Activated T-helper 1 cell treated with anti-CD3 and anti-CD28 coated beads, Interleukin-12 subunit alpha, Interleukin-12 subunit beta, Interleukin-2, Interleukin-4 antibody, amounts not matched to agents 30 ng/mL and 10 ng/mL and 1 ng/mL, durations not matched to agents 14 hours and 24 hours and 36 hours (primary cell): ENCODE measurements around the gene PPFIBP2. TPM values are rescaled to one million over a fixed set of nuclear protein-coding genes. Genes with fewer than 3 reads are reported as not detected.

Experiments
- DNase-seq: peaks from one replicate; pipeline ENCODE4 v3.0.0; 2021; ENCODE audit warnings: low spot score
- H3K27ac Mint-ChIP-seq: one replicate; pipeline ENCODE4 v1.8.0; 2021; ENCODE audit warnings: mild to moderate bottlenecking, mixed read lengths
- H3K27me3 Mint-ChIP-seq: one replicate; pipeline ENCODE4 v1.8.0; 2022; ENCODE audit warnings: mild to moderate bottlenecking, moderate library complexity, mixed read lengths; ENCODE audit not compliant: insufficient read depth
- H3K36me3 Mint-ChIP-seq: one replicate; pipeline ENCODE4 v1.8.0; 2021; ENCODE audit warnings: low read depth, mixed read lengths
- H3K4me1 Mint-ChIP-seq: one replicate; pipeline ENCODE4 v1.8.0; 2021; ENCODE audit warnings: low read depth, mixed read lengths
- H3K4me3 Mint-ChIP-seq: one replicate; pipeline ENCODE4 v1.8.0; 2021; ENCODE audit warnings: mild to moderate bottlenecking, moderate library complexity, mixed read lengths
- H3K9me3 Mint-ChIP-seq: one replicate; pipeline ENCODE4 v1.8.0; 2021; ENCODE audit warnings: mixed read lengths
- intact Hi-C: fragments of 100-400 bp; cut with micrococcal nuclease; formaldehyde crosslinking; loops from one replicate; pipeline ENCODE4 v1.15.1; 2024
- total RNA-seq: library from RNA; stranded (reverse); gene quantifications from 2 replicates; pipeline ENCODE4 v1.2.3, GENCODE V29; 2022

The PPFIBP2 gene
- total RNA-seq, 1 donor from 2014 or later: 0.62 TPM

- H3K36me3 Mint-ChIP-seq: no peaks in the 10 kb centered on the region
- no peak overlapping the region for H3K4me3 Mint-ChIP-seq
- DNase-seq: no peak
- no peaks in the 10 kb centered on the region for H3K9me3 Mint-ChIP-seq
- H3K4me1 Mint-ChIP-seq: peaks cover 11% of the 10 kb centered on the region
- H3K27me3 Mint-ChIP-seq: peaks cover 3% of the 10 kb centered on the region
- intact Hi-C loops: no loop called here
- H3K27ac Mint-ChIP-seq: no peak overlapping the region
These were observed 83.2 kb downstream of the PPFIBP2 start for GRCh38 chr11:7596975-7597391.

DNA sequence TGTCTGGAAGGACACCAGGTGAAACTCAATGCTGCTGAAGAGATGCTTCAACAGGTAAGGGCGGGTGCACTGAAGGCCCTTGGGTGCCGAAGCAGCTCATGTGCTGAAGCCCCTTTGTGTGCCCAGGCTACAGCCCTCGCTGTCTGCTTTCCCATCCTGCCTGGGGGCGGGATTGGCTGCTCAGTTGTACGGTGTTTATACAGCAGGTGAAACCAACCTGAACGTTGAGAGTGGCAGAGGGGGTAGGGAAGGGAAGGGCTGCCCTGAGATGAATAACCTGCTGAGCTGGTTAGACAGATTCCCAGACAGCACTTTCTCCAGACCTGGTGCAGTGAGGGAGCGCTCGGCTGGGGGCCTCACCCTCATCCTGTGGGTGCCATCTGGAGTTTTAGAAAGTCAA lies 83.8 kb downstream of the PPFIBP2 start:
- Mint-ChIP-seq H3K9me3 (no peaks in the 10 kb centered on the region), H3K4me3 (no peak overlapping the region), H3K27me3 (peaks cover 3% of the 10 kb centered on the region), H3K4me1 (peaks cover 5% of the 10 kb centered on the region), H3K27ac (no peak overlapping the region), H3K36me3 (no peaks in the 10 kb centered on the region)
- DNase-seq: no peak
- intact Hi-C loops: no loop called here

- no peak for DNase-seq
- Mint-ChIP-seq H3K4me1 (no peaks in the 10 kb centered on the region), H3K27me3 (no peaks in the 10 kb centered on the region), H3K4me3 (no peak overlapping the region), H3K36me3 (no peaks in the 10 kb centered on the region), H3K9me3 (no peaks in the 10 kb centered on the region), H3K27ac (no peak overlapping the region)
- intact Hi-C loops: no loop called here
These were observed 85.4 kb downstream of the PPFIBP2 start for GRCh38 chr11:7599209-7599608.

- Mint-ChIP-seq H3K27me3 (no peaks in the 10 kb centered on the region), H3K9me3 (no peaks in the 10 kb centered on the region), H3K4me1 (no peaks in the 10 kb centered on the region), H3K36me3 (no peaks in the 10 kb centered on the region), H3K27ac (no peak overlapping the region), H3K4me3 (no peak overlapping the region)
- intact Hi-C loops: no loop called here
- no peak for DNase-seq
These were observed 86.5 kb downstream of the PPFIBP2 start for GRCh38 chr11:7600205-7600775.

DNA sequence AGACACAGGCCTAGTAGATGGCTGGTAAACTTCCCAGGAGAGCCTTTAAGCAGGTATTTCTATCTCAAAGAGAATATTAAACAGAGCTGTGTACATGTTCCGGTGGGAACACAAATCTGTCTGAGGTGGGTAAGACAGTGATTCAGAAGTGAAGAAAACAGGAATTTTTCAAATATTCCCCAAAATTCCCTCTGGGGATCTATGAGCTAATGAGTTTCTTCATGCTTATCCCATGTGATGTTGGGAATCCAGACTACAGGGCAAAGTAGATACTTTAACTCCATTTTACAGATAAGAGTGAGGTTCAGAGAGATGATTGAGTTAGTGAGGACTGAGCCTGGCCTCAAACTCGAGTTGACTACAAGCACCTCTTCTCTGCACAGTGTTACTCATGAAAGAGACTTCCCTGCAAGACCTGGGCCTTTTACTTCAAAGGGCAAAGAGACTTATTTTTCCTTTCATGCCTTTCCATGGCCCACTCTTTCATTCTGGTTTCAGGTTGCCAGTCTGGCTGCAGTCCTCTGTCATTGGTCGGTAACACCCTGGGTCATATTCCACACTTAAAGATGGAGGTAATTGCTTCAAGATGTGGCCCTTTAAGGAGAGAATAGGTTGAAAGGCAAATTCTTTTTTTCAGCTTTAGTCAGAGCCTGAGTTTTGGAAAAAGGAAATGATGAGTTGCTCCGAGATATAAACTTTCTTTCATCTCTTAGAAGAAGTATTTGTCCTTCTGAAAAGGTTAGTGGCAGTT lies 89.4 kb downstream of the PPFIBP2 start:
- intact Hi-C loops: no loop called here
- H3K9me3 Mint-ChIP-seq: no peaks in the 10 kb centered on the region
- no peak for DNase-seq
- no peak overlapping the region for H3K27ac Mint-ChIP-seq
- H3K36me3 Mint-ChIP-seq: no peaks in the 10 kb centered on the region
- no peaks in the 10 kb centered on the region for H3K4me1 Mint-ChIP-seq
- no peaks in the 10 kb centered on the region for H3K27me3 Mint-ChIP-seq
- H3K4me3 Mint-ChIP-seq: no peak overlapping the region

- Mint-ChIP-seq H3K9me3 (no peaks in the 10 kb centered on the region), H3K27me3 (no peaks in the 10 kb centered on the region), H3K27ac (no peak overlapping the region), H3K4me3 (no peak overlapping the region), H3K36me3 (no peaks in the 10 kb centered on the region), H3K4me1 (no peaks in the 10 kb centered on the region)
- DNase-seq: no peak
- intact Hi-C loops: no loop called here
These were observed 90.6 kb downstream of the PPFIBP2 start for GRCh38 chr11:7604331-7604955.

DNA sequence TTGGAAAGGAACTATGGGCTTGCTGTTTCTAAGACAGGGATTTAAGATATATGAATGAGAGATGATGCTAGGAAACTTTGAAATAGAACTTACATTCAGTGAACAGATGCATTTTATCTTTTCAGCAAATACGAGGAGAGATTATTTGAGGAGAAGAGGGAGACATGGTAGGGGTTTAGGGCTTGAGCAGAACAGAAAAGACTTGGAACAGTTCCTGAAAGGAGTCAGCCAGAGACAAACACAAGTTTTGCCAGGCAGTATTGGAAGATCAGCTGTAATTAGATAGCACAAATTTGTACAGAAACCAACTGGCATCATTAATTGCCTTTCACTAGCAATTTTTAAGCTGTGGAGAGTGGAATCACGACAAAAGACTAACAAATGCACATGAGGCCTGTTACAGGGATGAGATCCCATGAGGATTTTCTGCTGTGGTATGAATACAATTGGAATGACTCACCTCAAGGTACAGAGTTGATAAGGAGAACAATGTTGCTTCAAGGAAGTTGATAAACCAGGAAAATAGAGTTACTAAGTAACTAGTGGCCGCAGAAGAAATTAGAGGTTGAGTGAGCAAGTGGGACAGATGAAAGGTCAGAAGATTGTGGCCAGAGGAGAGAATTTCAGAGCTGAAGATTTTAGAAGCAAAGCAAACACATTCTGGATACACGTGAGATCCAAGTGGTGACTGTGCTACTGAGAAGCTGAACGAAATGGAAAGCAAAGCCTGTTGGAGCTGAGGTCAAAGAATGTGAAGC lies 91.6 kb downstream of the PPFIBP2 start:
- Mint-ChIP-seq H3K27me3 (no peaks in the 10 kb centered on the region), H3K4me1 (no peaks in the 10 kb centered on the region), H3K36me3 (no peaks in the 10 kb centered on the region), H3K9me3 (no peaks in the 10 kb centered on the region), H3K27ac (no peak overlapping the region), H3K4me3 (no peak overlapping the region)
- intact Hi-C loops: no loop called here
- DNase-seq: no peak

- Mint-ChIP-seq H3K4me1 (no peaks in the 10 kb centered on the region), H3K27ac (no peak overlapping the region), H3K36me3 (no peaks in the 10 kb centered on the region), H3K27me3 (no peaks in the 10 kb centered on the region), H3K9me3 (no peaks in the 10 kb centered on the region), H3K4me3 (no peak overlapping the region)
- no peak for DNase-seq
- intact Hi-C loops: no loop called here
These were observed 92.7 kb downstream of the PPFIBP2 start for GRCh38 chr11:7606496-7606895.

DNA sequence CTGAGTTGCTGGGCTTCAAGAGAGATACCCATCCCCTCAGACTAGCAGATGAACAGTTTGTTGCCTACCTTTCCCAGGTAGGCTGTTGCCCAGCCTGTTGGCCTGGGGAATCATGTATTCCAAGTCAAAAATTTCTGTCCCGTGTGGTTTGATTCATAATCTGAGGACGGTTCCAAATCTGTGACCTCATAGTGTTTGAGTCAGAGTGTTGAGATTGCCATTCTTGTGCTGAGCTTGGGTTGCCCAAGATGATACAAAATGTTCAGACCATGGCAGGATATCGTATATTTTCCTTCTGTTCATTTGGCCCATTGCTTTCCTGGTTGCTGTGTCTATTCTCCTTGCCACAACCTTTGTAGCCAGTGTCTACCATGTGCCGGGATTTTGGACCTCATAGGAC lies 95.2 kb downstream of the PPFIBP2 start:
- Mint-ChIP-seq H3K4me3 (no peak overlapping the region), H3K36me3 (no peaks in the 10 kb centered on the region), H3K4me1 (no peaks in the 10 kb centered on the region), H3K27ac (no peak overlapping the region), H3K27me3 (peaks cover 2% of the 10 kb centered on the region), H3K9me3 (no peaks in the 10 kb centered on the region)
- DNase-seq: no peak
- intact Hi-C loops: no loop called here

- no peaks in the 10 kb centered on the region for H3K4me1 Mint-ChIP-seq
- H3K27ac Mint-ChIP-seq: no peak overlapping the region
- H3K4me3 Mint-ChIP-seq: no peak overlapping the region
- H3K9me3 Mint-ChIP-seq: no peaks in the 10 kb centered on the region
- no peaks in the 10 kb centered on the region for H3K36me3 Mint-ChIP-seq
- H3K27me3 Mint-ChIP-seq: peaks cover 2% of the 10 kb centered on the region
- no peak for DNase-seq
- intact Hi-C loops: no loop called here
These were observed 95.7 kb downstream of the PPFIBP2 start for GRCh38 chr11:7609521-7609920.

GRCh38 chr11:7610393-7610792 lies 96.6 kb downstream of the PPFIBP2 start:
- intact Hi-C loops: no loop called here
- H3K4me1 Mint-ChIP-seq: no peaks in the 10 kb centered on the region
- no peak for DNase-seq
- H3K36me3 Mint-ChIP-seq: no peaks in the 10 kb centered on the region
- H3K27ac Mint-ChIP-seq: no peak overlapping the region
- peaks cover 2% of the 10 kb centered on the region for H3K27me3 Mint-ChIP-seq
- H3K9me3 Mint-ChIP-seq: no peaks in the 10 kb centered on the region
- H3K4me3 Mint-ChIP-seq: no peak overlapping the region

DNA sequence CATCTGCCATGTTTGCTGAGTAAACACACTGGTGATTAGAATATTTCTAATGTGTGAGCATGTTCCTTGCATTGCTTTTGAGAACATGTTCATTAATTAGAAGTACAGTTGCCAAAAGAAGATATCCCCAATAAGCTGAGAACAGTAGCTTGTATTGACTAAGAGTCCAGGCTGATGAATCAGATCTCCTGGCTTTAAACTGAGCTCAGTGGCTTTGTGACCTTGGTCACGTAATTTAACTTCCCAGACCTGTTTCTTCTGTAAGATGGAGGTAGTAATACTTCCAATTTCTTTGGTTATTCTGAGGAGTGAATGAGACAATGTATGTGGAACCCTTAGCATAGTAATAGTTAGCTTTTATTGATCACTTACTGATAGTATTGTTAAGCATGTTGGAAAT lies 97.6 kb downstream of the PPFIBP2 start:
- Mint-ChIP-seq H3K9me3 (no peaks in the 10 kb centered on the region), H3K27me3 (peaks cover 2% of the 10 kb centered on the region), H3K4me1 (no peaks in the 10 kb centered on the region), H3K27ac (no peak overlapping the region), H3K4me3 (no peak overlapping the region), H3K36me3 (no peaks in the 10 kb centered on the region)
- intact Hi-C loops: no loop called here
- no peak for DNase-seq

DNA sequence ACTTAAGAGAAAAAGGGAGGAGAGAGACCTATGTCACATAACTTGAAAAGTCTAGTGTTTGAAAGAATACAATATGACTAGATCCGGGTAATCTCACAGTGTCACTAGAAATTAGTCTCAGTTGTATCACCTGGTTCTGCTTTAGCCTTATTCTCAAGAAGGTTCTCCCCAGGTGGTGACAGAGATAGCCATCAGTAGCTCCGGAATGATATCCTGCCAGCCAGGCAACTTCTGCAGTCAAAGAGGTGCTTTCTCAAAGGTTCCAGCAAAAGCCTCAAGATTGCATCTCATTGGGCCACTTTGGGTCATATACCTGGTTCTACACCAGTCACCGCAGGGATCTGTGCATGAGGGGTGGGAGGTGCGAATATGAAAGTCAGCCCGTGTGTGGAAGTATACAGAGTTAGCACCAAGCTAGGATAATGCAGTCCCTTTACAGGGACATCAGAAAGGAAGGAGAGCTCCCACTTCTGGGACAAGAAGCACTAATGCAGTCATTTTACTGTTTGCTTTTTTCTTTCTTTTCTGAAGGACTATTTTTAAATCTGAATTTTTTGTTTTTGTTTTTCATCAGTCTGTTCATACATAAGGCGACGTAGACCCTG lies 98.4 kb downstream of the PPFIBP2 start:
- intact Hi-C loops: no loop called here
- no peak overlapping the region for H3K27ac Mint-ChIP-seq
- peaks cover 2% of the 10 kb centered on the region for H3K27me3 Mint-ChIP-seq
- no peaks in the 10 kb centered on the region for H3K4me1 Mint-ChIP-seq
- DNase-seq: no peak
- no peak overlapping the region for H3K4me3 Mint-ChIP-seq
- no peaks in the 10 kb centered on the region for H3K36me3 Mint-ChIP-seq
- H3K9me3 Mint-ChIP-seq: no peaks in the 10 kb centered on the region
